SK-N-SH treated with all-trans-retinoic acid at 6 μM for 48 hours (cell line): ENCODE results near the gene DIPK1A.

Source experiments
- ARNTL ChIP-seq: fragments of 450-650 bp; formaldehyde crosslinking; IDR thresholded peaks from 2 replicates; pipeline ENCODE4 v1.5.0; 2020; ENCODE audit warnings: low read depth, mild to moderate bottlenecking, moderate library complexity, borderline replicate concordance
- BACH2 ChIP-seq: fragments of 250-450 bp; sonication (Bioruptor Pico); IDR thresholded peaks from 2 replicates; pipeline ENCODE4 v1.9.0; 2021; ENCODE audit warnings: mild to moderate bottlenecking, borderline replicate concordance
- CSDC2 ChIP-seq: fragments of 250-450 bp; sonication (Bioruptor Pico); IDR thresholded peaks from 2 replicates; pipeline ENCODE4 v1.5.0; 2020; ENCODE audit warnings: mild to moderate bottlenecking, moderate library complexity
- ISL1 ChIP-seq: fragments of 250-450 bp; sonication (Bioruptor Pico); IDR thresholded peaks from 2 replicates; pipeline ENCODE4 v2.1.2; 2022; ENCODE audit warnings: mild to moderate bottlenecking, moderate library complexity
- RARB ChIP-seq: fragments of 250-450 bp; sonication (Bioruptor Pico); IDR thresholded peaks from 2 replicates; pipeline ENCODE4 v1.8.0; 2021; ENCODE audit warnings: mild to moderate bottlenecking, moderate library complexity
- TOX ChIP-seq: fragments of 250-450 bp; sonication (Bioruptor Pico); IDR thresholded peaks from 2 replicates; pipeline ENCODE4 v1.8.0; 2021; ENCODE audit warnings: mild to moderate bottlenecking, moderate library complexity, borderline replicate concordance
- ZFP3 ChIP-seq: fragments of 250-450 bp; sonication (Bioruptor Pico); IDR thresholded peaks from 2 replicates; pipeline ENCODE4 v1.5.0; 2020; ENCODE audit warnings: mild to moderate bottlenecking, moderate library complexity
- ZFP30 ChIP-seq: fragments of 450-650 bp; formaldehyde crosslinking; IDR thresholded peaks from 2 replicates; pipeline ENCODE4 v1.5.0; 2022; ENCODE audit warnings: mild to moderate bottlenecking, moderate library complexity
- ZNF565 ChIP-seq: fragments of 450-650 bp; formaldehyde crosslinking; conservative IDR thresholded peaks from 2 replicates; pipeline ENCODE4 v1.5.0; 2020; ENCODE audit warnings: low read depth, mild to moderate bottlenecking, moderate library complexity
- ZNF70 ChIP-seq: fragments of 450-650 bp; formaldehyde crosslinking; IDR thresholded peaks from 2 replicates; pipeline ENCODE4 v1.5.0; 2020; ENCODE audit warnings: mild to moderate bottlenecking, moderate library complexity
- ZNF8 ChIP-seq: fragments of 450-650 bp; formaldehyde crosslinking; IDR thresholded peaks from 2 replicates; pipeline ENCODE4 v1.5.0; 2020; ENCODE audit warnings: mild to moderate bottlenecking, moderate library complexity
- TF ChIP-seq, protein P1 (sequence below): fragments of 250-450 bp; sonication (Bioruptor Pico); IDR thresholded peaks from 2 replicates; pipeline ENCODE4 v1.5.1; 2020; ENCODE audit warnings: low read depth, mild to moderate bottlenecking, moderate library complexity
- TF ChIP-seq, protein P2 (sequence below): fragments of 250-450 bp; sonication (Bioruptor Pico); IDR thresholded peaks from 2 replicates; pipeline ENCODE4 v1.8.0; 2020; ENCODE audit warnings: mild to moderate bottlenecking, moderate library complexity, borderline replicate concordance
- TF ChIP-seq, protein P3 (sequence below): fragments of 250-450 bp; sonication (Bioruptor Pico); IDR thresholded peaks from 2 replicates; pipeline ENCODE4 v1.8.0; 2021; ENCODE audit warnings: low read depth, mild to moderate bottlenecking, moderate library complexity, borderline replicate concordance

DNA sequence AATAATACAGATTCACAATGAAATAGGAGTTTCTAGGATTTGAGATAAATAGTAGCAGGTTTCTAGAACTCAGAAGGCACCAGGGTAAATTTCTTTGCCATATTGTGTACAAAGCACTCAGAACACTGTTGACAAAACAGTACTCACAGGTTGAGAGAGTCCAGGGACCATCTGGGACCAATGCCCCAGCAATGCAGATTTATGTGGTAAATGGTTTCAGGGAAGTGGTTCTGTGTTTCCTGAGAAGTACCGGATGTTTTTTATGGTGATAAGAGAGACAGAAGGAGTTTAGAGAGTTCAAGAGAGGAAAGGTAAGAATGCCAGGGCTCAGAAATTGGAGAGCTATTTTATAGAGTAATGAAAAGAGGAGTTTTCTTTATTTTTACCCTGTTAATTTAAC is 29.6 kb upstream of the DIPK1A start:
- TF ChIP-seq ZNF70 (CRISPR knock-in tag) (no peak), TOX (CRISPR knock-in tag) (no peak), ZFP3 (CRISPR knock-in tag) (no peak), RARB (CRISPR knock-in tag) (no peak), ZNF565 (CRISPR knock-in tag) (no peak), BACH2 (CRISPR knock-in tag) (no peak), ARNTL (CRISPR knock-in tag) (no peak), ZFP30 (CRISPR knock-in tag) (no peak), ISL1 (CRISPR knock-in tag) (no peak), CSDC2 (CRISPR knock-in tag) (no peak), ZNF8 (CRISPR knock-in tag) (no peak)
- TF ChIP-seq, protein P1, sequence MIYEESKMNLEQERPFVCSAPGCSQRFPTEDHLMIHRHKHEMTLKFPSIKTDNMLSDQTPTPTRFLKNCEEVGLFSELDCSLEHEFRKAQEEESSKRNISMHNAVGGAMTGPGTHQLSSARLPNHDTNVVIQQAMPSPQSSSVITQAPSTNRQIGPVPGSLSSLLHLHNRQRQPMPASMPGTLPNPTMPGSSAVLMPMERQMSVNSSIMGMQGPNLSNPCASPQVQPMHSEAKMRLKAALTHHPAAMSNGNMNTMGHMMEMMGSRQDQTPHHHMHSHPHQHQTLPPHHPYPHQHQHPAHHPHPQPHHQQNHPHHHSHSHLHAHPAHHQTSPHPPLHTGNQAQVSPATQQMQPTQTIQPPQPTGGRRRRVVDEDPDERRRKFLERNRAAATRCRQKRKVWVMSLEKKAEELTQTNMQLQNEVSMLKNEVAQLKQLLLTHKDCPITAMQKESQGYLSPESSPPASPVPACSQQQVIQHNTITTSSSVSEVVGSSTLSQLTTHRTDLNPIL, result no peak
- TF ChIP-seq, protein P2, sequence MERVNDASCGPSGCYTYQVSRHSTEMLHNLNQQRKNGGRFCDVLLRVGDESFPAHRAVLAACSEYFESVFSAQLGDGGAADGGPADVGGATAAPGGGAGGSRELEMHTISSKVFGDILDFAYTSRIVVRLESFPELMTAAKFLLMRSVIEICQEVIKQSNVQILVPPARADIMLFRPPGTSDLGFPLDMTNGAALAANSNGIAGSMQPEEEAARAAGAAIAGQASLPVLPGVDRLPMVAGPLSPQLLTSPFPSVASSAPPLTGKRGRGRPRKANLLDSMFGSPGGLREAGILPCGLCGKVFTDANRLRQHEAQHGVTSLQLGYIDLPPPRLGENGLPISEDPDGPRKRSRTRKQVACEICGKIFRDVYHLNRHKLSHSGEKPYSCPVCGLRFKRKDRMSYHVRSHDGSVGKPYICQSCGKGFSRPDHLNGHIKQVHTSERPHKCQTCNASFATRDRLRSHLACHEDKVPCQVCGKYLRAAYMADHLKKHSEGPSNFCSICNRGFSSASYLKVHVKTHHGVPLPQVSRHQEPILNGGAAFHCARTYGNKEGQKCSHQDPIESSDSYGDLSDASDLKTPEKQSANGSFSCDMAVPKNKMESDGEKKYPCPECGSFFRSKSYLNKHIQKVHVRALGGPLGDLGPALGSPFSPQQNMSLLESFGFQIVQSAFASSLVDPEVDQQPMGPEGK (CRISPR knock-in tag), result no peak
- TF ChIP-seq, protein P3, sequence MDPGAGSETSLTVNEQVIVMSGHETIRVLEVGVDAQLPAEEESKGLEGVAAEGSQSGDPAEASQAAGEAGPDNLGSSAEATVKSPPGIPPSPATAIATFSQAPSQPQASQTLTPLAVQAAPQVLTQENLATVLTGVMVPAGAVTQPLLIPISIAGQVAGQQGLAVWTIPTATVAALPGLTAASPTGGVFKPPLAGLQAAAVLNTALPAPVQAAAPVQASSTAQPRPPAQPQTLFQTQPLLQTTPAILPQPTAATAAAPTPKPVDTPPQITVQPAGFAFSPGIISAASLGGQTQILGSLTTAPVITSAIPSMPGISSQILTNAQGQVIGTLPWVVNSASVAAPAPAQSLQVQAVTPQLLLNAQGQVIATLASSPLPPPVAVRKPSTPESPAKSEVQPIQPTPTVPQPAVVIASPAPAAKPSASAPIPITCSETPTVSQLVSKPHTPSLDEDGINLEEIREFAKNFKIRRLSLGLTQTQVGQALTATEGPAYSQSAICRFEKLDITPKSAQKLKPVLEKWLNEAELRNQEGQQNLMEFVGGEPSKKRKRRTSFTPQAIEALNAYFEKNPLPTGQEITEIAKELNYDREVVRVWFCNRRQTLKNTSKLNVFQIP (CRISPR knock-in tag), result no peak
